GM21576 (cell line): ENCODE data around the gene HINFP.
"Not testable (repeated sequence)": the region's sequence is repeated elsewhere in the genome, so short reads cannot be mapped to it uniquely, and the experiment has no call there.

Source experiments
- ATAC-seq: cut with Tn5 transposase; IDR thresholded peaks from one replicate; pipeline ENCODE4 v1.9.1; 2021; ENCODE audit warnings: mild to moderate bottlenecking, moderate library complexity; ENCODE audit not compliant: unreplicated experiment

The HINFP gene

DNA sequence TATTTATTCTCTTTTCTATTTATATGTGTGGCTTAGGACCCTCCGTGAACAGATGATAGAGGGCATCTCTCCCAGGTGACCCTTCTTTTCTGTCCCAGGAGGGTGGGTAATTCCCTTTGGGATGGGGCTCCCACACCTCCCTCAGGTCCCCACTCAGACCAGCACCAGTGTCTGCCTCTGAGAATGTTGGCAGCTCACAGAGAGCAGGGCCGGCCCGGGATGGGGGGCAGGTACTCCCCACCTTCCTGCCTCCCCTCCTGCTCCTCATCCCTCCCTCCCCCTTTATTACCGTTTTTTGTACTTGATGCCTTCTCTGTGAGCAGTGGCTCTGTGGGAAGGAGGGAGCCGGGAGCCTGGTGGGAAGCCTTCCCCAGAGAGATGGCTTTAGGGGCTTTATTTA lies 4.8 kb upstream of the HINFP start:
- no peak for ATAC-seq

DNA sequence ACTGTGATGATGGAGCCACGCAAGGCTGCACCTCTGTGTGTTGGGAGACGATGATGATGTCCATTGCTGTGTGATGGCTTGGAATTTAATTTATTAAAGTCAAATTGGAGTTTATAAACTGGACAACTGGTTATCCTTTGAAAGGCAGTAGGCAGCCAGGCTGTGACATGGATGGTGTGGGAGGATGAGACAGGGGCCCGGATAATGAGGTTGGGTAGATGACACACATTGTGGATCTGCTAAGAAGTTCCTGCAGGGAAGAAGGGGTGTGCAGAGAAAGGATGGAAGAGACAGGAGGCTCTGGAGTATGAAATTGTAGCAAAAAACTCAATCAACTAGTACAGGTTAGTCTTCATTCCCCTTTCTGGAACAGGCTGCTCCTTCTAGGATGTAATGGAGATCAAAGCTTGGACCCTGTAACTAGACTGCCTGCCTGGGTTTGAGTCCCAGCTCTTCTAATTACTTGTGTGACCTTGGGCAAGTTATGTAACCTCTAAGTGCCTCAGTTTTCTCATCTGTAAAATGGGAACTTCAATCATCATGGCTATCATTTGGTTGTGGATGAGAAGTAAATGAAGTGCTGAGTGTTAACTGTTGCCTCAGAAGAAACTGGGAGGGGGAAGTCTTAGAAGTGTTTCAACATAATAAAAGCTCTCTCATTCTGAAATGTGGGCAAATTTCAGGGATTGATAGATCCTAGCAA lies 4.2 kb upstream of the HINFP start:
- no peak for ATAC-seq

DNA sequence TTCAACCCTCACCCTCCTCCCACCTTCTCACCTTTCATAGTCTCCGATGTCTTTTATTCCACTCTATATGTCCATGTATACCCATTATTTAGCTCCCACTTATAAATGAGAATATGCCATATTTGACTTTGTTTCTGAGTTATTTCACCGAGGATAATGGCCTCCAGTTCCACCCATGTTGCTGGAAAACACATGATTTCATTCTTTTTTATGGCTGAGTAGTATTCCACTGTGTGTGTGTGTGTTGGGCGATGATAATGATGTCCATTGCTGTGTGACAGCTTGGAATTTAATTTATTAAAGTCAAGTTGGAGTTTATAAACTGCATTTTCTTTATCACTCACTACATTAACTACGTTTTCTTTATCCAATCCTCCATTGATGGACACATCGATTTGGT lies 3.2 kb upstream of the HINFP start:
- ATAC-seq, result no peak

DNA sequence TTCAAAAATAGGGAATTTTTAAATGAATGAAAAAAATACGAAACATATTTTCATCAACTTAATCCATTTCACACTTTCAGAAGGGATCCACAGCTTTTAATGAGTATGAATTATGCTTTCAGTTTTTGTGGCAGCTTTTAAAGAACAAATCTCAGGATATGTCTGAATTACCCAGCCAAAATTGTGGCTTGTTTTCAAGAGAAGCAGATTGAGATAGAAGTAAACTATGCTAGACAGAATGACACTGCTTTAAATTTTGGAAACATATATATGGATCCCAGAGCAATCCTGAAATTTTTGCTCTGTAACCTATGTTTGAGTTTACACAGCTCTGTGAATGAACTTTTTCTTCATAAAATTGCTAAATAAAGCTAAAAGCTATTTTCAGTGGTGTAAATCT lies 2.4 kb upstream of the HINFP start:
- no peak for ATAC-seq

DNA sequence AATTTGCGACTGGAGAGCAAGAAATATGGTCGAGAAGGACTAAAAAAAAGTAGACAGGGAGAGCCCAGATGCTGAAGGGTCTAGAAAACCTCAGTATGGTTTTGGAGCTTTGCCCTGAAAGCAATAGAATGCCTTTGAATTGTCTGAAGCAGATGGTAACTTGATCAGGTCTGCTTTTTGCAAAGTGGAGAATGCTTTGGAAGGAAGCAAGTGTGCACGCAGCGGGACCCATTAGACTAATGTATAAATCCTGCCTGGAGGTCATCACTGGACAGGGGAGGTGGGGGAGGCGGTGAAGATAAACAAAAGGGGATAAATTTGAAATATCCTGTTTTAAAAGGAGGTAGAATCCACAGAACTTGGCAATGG lies 757 bp upstream of the HINFP start:
- ATAC-seq, result no peak

DNA sequence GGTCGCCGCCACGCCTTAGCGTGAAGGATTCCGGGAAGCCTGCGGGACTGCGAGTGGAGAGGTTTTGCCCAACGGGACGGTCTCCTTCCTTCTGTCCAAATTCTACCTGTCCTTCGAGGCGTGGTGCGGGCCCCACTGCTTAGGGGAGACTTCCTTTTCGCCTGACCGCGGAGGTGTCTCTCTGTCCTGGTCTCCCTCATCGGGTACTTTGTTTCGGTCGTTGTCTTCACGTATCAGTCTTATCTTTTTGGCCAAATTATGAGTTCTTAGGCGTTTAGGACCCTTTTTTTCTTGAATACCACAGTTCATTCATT lies 388 bp downstream of the HINFP start:
- ATAC-seq, result peak; percentile 5

DNA sequence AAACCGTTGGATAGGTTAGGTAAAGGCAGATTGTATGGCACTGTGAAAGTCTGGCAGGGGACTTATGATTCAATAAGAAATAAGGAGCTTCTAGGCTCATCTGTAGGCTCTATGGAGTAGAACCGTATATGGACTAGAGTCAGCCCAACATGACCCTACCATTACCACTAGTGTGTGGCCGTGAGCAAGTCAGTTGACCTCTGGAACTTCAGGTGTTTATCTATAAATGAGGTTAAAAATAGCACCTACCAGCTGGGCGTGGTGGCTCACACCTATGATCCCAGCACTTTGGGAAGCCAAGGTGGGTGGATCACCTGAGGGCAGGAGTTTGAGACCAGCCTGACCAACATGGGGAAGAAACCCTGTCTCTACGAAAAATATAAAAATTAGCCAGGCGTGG lies 4.4 kb downstream of the HINFP start:
- no peak for ATAC-seq

DNA sequence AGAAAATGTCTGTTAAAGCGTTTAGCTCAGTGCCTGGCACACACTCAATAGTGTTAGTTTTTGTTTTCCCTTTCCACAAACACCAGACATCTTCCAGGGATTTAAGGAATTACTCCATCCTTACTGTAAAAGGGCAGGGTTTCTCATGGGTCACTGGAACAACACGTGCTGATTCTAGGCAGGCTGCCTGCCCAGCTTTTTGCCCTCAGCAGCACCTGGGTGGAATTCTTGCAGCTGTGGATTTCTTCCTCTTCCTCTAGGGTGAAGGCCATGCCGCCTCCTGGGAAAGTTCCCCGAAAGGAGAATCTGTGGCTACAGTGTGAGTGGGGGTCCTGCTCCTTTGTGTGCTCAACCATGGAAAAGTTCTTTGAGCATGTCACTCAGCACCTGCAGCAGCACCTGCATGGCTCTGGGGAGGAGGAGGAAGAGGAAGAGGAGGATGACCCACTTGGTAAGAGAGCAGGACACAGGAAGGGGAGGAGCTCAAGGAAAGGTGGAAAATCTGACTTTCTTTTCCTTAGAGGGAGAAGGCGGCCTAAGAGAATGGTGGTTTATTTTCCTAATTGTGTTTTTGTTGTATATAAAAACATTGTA lies 5.4 kb downstream of the HINFP start:
- no peak for ATAC-seq

DNA sequence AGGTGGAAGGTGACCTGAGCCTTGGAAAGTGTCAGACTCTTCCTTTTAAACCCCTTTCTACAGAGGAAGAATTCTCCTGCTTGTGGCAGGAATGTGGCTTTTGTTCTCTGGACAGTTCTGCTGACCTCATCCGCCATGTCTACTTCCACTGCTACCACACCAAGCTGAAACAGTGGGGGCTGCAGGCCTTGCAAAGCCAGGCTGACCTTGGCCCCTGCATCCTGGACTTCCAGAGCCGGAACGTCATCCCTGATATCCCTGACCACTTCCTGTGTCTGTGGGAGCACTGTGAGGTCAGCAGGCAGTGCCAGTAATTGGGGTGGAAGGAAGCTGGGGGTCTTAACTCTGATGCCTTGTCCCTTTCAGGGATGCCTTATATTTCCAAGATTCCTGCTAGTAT lies 9.3 kb downstream of the HINFP start:
- ATAC-seq, result no peak

DNA sequence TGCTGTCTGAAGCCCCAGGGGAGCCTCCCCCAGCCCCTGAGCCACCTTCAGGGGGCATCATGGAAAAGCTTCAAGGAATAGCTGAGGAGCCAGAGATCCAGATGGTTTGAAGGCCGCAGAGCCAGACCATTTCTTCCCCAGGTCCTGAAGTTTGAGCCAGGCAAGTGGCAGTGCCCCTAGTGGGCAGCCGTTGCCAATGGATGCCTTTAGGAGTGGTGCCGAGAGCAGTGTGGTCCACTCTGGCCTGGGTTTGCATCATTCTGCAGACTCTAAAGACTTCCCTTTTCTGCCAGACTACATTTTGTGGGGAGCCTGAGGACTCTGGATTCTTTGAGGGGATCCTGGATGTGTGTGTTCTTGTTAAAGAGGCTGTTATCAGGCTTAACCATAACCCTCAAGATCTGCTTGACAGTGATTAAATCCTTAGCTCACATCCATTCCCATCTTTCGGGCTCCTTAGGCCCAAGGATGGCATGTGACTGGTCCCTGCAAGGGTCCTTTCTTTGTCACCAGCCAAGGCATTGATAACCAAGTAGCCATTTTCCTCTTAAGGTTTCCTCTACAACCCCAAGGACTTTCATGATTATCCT lies 13.1 kb downstream of the HINFP start:
- ATAC-seq, result no peak

DNA sequence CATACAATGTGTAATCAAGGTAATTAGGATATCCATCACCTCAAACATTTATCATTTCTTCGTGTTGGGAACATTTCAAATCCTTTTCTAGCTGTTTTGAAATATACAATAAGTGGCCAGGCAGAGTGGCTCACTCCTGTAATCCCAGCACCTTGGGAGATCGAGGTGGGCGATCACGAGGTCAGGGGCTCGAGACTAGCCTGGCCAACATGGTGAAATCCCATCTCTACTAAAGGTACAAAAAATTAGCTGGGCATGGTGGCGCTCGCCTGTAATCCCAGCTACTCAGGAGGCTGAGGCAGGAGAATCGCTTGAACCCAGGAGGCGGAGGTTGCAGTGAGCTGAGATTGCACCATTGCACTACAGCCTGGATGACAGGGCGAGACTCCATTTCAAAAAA lies 17.9 kb downstream of the HINFP start:
- ATAC-seq, result not testable (repeated sequence)

DNA sequence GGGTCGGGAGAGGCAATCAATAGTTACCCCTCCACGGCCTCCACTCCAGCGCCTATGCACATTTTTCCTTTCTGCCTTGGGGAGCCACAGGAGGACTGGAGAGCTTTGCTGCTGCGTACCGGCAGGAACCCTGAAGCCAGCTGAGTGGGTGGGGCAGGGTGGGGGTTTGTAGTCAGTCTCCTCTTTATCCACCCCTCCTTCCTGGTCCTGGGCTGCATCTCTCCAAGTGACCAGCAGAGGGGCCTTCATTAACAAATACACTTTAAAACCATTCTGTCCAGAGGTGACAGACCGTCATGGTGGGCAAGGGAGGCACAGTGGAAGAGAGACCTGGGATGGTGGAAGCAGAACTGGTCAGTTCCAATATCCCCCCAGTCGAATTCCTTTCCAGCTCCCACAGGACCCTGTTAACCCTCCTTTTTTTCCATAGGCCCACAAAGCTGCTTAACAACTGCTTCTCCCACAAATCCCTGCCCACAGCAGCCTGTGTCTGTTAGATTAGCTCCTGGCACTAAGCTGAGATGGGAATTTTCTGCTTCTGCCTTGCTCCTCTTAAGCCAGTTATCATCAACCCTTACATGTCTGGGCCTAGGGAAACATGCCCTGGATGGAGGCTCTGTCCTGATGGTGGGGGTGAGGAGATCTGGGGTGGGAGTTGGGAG lies 23.6 kb downstream of the HINFP start:
- no peak for ATAC-seq

DNA sequence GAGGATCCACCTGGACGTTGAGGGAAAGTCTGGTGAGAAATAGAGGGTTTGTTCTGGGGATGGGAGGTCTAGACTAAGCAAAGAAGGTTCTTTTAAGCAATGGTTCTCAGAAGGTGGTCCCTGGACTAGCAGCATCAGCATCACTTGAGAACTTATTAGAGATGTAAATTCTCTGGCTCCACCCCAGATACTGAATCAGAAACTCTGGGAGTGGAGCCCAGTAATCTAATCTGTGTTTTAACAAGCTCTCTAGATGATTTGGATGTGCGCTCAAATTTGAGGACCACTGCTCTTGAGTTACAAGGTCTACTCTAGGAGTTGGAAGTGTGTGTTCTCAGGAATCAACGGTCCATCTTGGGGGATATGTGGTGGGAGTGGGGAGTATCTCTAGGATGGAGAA lies 24.2 kb downstream of the HINFP start:
- ATAC-seq, result no peak

DNA sequence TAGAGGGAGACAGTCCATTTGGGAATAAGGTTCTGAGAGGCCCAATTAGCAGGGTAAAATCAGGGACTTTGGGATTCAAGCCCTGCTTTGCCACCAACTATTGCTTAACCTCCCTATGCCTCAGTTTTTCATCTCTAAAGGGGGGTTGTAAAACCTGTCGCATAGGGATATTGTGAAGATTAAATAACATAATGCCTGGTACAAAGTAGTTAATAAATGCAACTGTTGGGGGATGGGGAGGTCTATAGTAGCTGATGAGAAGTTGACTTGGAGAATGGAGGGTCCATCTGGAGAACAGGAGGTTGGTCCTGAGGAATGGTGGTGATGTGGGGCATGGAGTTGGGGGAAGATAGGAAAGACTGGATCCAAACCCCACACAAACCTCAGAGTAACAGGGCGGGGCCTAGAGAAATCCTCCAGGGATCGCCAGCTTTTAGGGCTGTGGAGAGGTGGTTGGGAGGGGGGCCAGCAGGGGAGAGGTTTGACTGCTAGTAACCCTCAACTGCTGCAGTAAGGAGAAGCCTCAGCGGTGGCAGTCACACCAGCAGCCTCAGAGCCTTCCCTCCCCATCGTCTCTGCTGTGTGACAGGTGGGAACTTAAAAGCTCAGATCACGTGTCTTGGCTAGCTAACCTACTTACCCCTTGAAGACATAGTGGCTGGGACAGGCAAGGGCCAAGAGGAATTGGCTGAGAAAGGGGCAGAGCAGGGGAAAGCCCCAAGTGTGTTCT lies 26.4 kb downstream of the HINFP start:
- no peak for ATAC-seq

DNA sequence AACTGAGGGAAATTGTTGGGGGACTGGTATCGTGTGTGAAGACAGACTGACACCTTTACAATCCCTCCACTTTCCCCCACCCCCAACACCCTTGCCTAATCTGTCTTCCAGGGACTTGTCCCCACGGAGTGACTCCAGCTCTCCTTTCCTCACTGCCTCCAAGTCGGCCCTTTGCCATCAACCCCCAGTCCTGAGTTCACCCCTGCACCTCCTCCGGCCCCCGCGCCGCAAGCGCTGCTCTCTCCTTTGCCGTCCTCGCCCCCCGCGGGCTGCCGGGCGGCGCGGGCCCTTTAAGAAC lies 27.3 kb downstream of the HINFP start:
- ATAC-seq, result no peak

DNA sequence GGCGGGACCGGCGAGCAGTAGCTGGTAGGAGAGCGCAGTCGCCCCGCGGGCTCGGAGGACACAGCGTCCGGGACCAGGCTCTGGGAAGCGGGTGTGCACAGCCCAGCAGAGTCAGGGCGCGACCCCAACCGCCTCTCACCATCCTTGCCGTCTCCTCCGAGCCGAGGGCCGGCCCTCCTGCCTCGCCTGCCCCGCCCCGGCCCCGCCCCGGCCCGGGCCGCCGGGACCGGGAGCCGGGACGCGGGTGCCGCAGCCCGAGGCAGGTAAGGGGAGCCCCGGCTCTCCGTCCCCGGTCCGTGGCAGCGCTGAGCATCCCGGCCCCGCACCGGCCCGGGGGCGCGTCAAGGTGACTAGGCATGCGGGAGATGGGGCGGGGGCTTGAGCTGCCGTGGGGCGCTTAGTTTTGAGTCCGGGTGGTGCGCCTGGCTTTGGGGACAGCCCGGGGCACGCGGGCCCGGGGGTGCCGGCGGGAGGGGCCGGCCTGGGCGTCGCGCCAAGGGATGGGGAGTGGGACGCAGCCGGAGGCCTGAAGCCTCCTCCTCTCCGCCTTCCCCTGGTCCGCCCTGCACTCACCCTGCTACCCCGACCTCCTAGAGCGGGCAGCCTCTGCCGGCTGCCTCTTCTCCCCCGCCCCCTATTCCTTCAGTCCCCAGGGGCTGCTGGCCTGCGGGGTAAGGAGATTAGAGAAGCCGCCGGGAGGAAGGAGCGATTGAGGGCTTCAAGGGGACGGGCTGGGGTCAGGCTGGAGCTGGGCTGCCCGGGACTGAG lies 27.8 kb downstream of the HINFP start, which contains the start of gene ABCG4:
Gene ABCG4, plus strand, starts transcription at position 35 of the 768 bp plus-strand sequence. CDS start 914 bp downstream, outside the sequence.
- no peak for ATAC-seq

DNA sequence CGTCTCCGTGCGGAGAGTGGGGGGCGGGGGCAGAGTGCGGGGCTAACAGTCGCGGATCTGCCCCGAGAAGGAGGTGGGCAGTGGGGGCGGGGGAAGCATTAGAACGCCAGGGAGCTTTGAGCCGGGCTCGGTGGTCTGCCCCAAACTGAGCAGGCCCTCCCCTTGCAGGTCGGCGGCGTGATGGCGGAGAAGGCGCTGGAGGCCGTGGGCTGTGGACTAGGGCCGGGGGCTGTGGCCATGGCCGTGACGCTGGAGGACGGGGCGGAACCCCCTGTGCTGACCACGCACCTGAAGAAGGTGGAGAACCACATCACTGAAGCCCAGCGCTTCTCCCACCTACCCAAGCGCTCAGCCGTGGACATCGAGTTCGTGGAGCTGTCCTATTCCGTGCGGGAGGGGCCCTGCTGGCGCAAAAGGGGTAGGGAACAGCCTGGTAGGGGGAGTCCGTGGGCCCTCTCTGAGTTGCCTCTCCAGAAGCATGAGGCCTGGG lies 28.5 kb downstream of the HINFP start:
- ATAC-seq, result no peak

DNA sequence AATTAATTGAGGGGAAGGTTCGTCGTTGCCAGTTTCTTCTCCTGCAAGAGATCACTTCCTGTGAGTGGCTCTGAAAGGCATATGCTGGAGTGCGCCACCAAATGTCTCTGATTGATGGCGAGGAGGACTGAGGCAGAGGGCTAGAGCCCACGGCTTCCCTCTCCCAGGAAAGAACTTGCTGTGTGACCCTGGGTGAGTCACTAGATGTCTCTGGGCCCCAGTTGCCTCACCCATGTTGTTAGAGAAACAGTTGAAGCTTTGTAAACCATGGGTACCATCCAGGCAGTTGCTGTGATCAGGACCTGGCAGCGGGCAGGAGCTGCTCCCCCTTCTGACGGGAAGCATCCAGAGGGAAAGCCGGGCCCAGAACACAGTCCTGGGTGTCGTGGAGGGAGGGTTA lies 30.7 kb downstream of the HINFP start:
- no peak for ATAC-seq

DNA sequence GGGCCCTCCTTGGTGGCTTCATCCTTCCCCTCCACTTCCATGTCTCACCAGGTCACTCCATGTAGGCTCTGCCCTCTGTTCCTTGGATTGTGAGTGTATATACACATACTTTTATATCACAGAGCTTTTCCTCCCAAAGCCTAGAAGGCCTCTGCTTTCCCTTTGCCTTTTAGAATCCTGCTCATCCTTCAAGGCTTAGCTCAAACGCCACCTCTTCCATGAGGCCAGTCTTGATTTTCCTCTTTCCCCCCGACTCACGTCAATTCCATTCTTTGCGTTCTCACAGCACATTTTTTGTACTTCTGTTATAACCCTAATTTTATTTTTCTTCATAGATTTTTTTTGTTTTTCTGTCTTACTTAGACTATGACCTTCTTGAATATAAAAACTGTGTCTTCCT lies 31.2 kb downstream of the HINFP start:
- no peak for ATAC-seq

DNA sequence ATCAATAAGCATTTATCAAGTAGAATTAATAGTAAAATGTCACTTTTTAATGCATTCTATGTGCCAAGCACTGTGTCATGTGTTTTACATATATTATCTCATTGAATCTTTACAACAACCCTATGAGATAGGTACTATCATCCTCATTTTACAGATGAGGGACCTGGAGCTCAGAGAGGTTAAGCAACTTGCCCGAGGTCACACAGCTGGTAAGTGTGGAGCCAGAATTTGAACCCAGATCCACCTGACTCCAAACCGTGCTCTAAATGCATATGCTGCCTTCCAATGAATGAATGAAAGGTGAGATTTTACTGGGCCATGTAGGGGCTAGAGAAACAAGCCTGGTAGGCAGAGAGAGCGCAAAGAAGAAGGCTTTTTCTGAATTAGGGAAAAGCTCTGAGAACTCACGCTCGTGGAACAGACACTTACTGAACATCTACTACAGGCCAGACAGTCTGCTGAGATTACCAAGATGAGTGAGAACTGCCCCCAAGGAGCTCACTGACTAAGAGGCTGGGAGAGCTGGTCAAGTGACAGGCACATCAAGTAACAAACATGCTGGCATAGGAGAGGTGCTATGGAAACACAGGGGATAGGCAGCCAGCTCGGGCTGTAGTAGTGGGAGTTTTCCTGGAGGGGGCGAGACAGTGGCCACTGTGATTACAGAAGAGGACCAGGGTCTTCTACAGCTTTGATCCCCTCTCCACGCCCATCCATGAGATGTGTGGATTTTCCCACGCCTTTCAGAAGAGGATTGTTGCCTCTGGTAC lies 31.9 kb downstream of the HINFP start:
- no peak for ATAC-seq
